ENCODE measurements around the gene RIOX2.

DNA sequence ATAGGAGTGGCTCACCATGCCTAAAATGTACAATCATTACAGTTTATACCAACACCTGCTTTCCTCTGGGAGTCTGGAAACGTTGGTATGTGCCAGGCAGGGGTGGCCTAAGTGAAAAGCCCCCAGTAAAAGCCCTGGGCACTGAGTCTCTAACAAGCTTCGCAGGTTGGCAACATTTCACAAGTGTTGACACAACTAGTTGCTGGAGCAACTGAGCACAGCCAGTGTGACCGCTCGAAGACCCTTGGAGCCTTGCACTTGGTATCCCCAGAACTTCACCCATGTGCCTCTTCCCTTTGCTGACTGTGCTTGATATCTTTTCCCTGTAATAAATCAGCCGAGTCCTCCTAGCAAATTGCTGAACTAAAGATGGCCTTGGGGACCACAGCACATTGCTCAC, 2.7 kb downstream of the RIOX2 start:
- TF ChIP-seq ZNF274 (CRISPR knock-in tag; IDR thresholded peaks at IDR 0.05): no peak
- TF ChIP-seq, protein P1, sequence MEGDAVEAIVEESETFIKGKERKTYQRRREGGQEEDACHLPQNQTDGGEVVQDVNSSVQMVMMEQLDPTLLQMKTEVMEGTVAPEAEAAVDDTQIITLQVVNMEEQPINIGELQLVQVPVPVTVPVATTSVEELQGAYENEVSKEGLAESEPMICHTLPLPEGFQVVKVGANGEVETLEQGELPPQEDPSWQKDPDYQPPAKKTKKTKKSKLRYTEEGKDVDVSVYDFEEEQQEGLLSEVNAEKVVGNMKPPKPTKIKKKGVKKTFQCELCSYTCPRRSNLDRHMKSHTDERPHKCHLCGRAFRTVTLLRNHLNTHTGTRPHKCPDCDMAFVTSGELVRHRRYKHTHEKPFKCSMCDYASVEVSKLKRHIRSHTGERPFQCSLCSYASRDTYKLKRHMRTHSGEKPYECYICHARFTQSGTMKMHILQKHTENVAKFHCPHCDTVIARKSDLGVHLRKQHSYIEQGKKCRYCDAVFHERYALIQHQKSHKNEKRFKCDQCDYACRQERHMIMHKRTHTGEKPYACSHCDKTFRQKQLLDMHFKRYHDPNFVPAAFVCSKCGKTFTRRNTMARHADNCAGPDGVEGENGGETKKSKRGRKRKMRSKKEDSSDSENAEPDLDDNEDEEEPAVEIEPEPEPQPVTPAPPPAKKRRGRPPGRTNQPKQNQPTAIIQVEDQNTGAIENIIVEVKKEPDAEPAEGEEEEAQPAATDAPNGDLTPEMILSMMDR (CRISPR knock-in tag; IDR thresholded peaks at IDR 0.05): no peak
- no peak for TF ChIP-seq NKX3-1 (CRISPR knock-in tag; IDR thresholded peaks at IDR 0.05)
- TF ChIP-seq NCOA5 (CRISPR knock-in tag; IDR thresholded peaks at IDR 0.05): no peak
- TF ChIP-seq HHEX (CRISPR knock-in tag; IDR thresholded peaks at IDR 0.05): no peak
- no peak for TF ChIP-seq PRDM10 (CRISPR knock-in tag; IDR thresholded peaks at IDR 0.05; ENCODE audit: low read depth)
- TF ChIP-seq PCBP1 (IDR thresholded peaks at IDR 0.05; ENCODE audit: borderline replicate concordance, low read depth, low read length): no peak
- no peak for TF ChIP-seq EZH2 (conservative IDR thresholded peaks at IDR 0.05; ENCODE audit: low read depth, low read length)
- no peak for TF ChIP-seq DBP (CRISPR knock-in tag; IDR thresholded peaks at IDR 0.05; ENCODE audit: not compliant biosample characterization)
- no peak for TF ChIP-seq MTERF4 (CRISPR knock-in tag; IDR thresholded peaks at IDR 0.05)
- TF ChIP-seq TCF7L2 (IDR thresholded peaks at IDR 0.05; ENCODE audit: low read depth, low read length): no peak
- no peak for TF ChIP-seq FLYWCH1 (CRISPR knock-in tag; IDR thresholded peaks at IDR 0.05)
- no peak for TF ChIP-seq ZNF564 (CRISPR knock-in tag; IDR thresholded peaks at IDR 0.05)
- TF ChIP-seq, protein P2, sequence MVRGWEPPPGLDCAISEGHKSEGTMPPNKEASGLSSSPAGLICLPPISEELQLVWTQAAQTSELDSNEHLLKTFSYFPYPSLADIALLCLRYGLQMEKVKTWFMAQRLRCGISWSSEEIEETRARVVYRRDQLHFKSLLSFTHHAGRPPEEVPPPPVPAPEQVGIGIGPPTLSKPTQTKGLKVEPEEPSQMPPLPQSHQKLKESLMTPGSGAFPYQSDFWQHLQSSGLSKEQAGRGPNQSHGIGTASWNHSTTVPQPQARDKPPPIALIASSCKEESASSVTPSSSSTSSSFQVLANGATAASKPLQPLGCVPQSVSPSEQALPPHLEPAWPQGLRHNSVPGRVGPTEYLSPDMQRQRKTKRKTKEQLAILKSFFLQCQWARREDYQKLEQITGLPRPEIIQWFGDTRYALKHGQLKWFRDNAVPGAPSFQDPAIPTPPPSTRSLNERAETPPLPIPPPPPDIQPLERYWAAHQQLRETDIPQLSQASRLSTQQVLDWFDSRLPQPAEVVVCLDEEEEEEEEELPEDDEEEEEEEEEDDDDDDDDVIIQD (CRISPR knock-in tag; IDR thresholded peaks at IDR 0.05; ENCODE audit: low read depth): no peak

All from HepG2 (cell line).